ENCODE results near the gene NOS3.

NOS3 gene

GRCh38 chr7:151060113-151060415 is 69.2 kb downstream of the NOS3 start:
- no peak for DNase-seq

DNA sequence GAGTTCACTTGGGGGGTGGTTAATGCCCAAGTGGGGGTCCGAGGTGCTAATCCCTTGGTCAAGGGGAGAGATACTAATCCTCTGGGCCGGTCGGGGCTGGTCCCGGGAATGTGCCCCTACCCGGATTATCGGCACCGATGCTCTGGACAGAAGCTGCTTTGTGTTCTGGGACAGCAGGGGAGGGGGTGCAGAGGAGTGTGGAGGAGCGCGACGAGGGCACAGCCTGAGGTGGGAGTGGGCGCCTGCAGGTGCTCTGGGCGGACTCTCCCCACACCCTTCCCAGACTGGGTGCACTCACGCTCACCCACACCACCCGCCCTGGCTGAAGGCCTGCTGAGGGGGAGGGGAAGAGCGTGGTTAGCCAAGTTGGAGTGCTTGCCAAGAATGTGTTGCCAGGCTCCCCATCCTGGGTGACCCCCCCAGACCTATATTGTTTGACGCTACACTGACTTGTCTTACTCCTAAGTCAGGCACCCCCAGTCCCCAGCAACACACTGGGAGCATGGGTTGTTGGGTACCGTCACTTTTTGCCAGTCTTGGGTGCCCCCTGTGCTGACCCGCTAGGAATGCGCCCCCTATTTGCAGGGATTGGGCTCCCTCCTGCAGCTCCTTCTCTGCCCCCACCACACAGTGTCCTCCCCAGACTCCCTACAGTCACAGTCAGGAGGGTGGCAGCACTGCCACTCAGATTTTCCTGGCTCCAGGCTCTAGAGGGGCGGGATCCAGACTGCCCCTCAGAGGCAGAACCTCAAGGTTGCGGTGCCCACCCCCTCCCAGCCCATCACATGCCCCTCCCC is 69.8 kb downstream of the NOS3 start:
- DNase-seq: peak; percentile 10 to 31 (median 24)

GRCh38 chr7:151061213-151062110 is 70.6 kb downstream of the NOS3 start:
- no peak for DNase-seq

DNA sequence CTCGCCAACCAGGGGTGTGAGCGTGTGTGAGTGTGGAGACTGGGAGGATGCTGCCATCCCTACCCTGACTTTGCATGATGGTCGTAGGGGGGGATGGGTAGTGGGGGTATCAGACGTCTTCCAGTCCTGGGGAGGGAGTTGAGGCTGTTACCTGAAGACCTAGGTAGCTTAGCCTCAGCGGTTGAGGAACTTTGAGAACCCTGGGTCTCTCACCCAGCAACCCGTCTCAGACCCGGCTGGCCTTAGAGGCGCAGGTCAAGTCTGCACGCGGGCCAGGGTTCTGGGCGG is 71.2 kb downstream of the NOS3 start:
- DNase-seq: no peak

GRCh38 chr7:151062399-151063211 is 71.8 kb downstream of the NOS3 start:
- DNase-seq: peak in 2 of 3 donors; percentile 4 to 26

DNA sequence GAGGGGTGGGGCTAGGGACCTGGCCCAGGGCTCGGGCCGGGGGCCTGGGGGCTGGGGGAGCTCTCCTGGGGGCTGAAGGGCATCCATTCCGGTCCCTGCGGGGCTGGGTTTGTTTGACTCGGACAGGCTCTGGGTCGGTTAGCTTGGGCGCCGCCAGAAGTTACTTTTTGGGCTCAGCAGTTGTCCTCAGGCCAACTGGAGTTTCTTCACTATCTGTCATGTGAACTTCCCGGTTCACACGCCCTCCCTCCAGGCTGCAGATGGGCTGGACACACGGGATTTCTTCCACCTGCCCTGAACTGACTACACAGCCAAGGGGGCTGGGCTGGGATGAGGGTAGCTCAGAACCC is 72.4 kb downstream of the NOS3 start:
- no peak for DNase-seq
